ENCODE data around the gene SGPP2. TPM values are rescaled to one million over a fixed set of nuclear protein-coding genes. Genes with fewer than 3 reads are reported as not detected.

SGPP2 gene
- polyA plus RNA-seq, 2 of the 4 experiments (the other 2 are of a cell fraction), result 0.10 to 0.26 TPM

DNA sequence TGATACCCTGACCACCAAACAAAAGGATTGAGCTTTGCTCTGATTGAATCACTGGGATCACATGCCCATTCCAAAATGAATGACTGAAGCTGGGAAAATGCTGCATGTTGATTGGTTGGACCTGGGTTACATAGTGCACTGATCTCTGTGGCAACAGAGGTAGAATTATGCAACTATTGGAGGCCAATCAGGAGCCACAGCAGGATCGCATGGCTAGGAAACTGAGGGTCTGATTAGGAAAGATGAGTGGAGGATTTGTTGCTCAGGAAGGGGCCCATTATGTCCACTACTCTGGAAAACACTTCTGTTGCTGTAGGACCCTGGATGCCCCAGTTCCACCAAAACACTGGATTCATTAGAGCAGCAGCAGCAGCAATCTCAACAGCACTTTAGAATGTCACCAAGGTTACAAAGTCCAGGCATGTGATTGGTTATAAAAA, 25.9 kb upstream of the SGPP2 start:
- H3K4me2 ChIP-seq, result no peak overlapping the region
- H3K4me3 ChIP-seq, result no peak overlapping the region
- ChIA-PET CTCF (no interaction called here), POLR2A (no interaction called here)
- no peak overlapping the region for H3K27ac ChIP-seq
- WGBS (ENCODE audit: missing lambda C conversion rate), result 87% methylated on average over 1 of the region's 1 CpG
- FAIRE-seq, result no peak
- no peaks in the 10 kb centered on the region for H3K9me3 ChIP-seq
- no peaks in the 10 kb centered on the region for H3K4me1 ChIP-seq
- no peak for ATAC-seq
- TF ChIP-seq, protein P1, sequence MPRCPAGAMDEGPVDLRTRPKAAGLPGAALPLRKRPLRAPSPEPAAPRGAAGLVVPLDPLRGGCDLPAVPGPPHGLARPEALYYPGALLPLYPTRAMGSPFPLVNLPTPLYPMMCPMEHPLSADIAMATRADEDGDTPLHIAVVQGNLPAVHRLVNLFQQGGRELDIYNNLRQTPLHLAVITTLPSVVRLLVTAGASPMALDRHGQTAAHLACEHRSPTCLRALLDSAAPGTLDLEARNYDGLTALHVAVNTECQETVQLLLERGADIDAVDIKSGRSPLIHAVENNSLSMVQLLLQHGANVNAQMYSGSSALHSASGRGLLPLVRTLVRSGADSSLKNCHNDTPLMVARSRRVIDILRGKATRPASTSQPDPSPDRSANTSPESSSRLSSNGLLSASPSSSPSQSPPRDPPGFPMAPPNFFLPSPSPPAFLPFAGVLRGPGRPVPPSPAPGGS (IDR thresholded peaks at IDR 0.05), result no peak
- TF ChIP-seq POLR2AphosphoS2 (conservative IDR thresholded peaks at IDR 0.05; ENCODE audit: low read length), result no peak
- TF ChIP-seq, protein P2, sequence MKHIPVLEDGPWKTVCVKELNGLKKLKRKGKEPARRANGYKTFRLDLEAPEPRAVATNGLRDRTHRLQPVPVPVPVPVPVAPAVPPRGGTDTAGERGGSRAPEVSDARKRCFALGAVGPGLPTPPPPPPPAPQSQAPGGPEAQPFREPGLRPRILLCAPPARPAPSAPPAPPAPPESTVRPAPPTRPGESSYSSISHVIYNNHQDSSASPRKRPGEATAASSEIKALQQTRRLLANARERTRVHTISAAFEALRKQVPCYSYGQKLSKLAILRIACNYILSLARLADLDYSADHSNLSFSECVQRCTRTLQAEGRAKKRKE (CRISPR knock-in tag; IDR thresholded peaks at IDR 0.05; ENCODE audit: low read depth), result no peak
- TF ChIP-seq BHLHE40 (IDR thresholded peaks at IDR 0.05; ENCODE audit: low read depth, low read length), result no peak
- TF ChIP-seq NR3C1 (IDR thresholded peaks at IDR 0.05), result no peak
- no peak for TF ChIP-seq ZFP36 (IDR thresholded peaks at IDR 0.05; ENCODE audit: borderline replicate concordance, partially characterized antibody)
- TF ChIP-seq MAZ (IDR thresholded peaks at IDR 0.05; ENCODE audit: borderline replicate concordance, low read depth, low read length), result no peak
- TF ChIP-seq, protein P3, sequence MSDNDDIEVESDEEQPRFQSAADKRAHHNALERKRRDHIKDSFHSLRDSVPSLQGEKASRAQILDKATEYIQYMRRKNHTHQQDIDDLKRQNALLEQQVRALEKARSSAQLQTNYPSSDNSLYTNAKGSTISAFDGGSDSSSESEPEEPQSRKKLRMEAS (IDR thresholded peaks at IDR 0.05), result no peak
- TF ChIP-seq JUN (IDR thresholded peaks at IDR 0.05), result no peak
- TF ChIP-seq RFX5 (IDR thresholded peaks at IDR 0.05), result no peak
- no peak for TF ChIP-seq HOXB5 (CRISPR knock-in tag; IDR thresholded peaks at IDR 0.05)
- no peak for TF ChIP-seq ZC3H11A (IDR thresholded peaks at IDR 0.05)
- no peak for TF ChIP-seq RAD21 (conservative IDR thresholded peaks at IDR 0.05 in 1 of 2, IDR thresholded peaks at IDR 0.05 in 1 of 2)
- TF ChIP-seq NFE2L2 (conservative IDR thresholded peaks at IDR 0.05; ENCODE audit: low read length), result no peak
- no peak for DNase-seq (ENCODE audit: low read depth in 1 of 2, low spot score in 1 of 2)

DNA sequence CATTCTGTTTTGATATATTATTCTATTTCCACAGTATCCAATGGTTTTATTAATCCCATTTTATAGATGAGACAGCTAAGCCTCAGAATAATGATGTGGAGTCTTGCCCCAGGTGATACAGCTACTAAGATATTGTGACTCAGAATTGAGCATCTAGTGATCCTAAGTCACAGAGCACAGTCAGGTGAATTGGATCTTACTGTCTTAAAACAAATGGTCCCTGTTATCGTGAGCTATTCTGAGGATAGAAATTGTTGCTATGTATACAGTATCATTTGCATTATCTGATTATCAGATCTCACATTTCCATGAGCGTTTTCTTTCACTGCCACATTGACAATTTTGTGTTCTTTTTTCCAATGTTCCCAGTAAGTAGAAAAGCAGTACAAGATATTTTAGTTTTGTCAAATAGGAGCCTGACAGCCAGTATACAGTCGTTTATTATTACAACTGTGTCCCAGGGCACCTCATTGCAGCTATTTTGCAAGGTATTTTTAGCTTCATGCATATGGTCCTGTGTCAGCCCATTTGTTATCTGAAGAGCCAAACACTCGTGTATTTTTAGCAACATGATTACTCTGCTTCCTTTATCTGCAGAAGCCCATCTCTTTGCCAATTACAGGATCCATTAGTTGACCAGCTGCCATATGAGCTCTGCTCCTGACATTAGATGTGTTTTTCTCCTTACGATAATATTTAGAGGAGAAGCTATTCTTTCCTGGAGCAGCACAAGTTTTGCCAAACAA, 25.1 kb upstream of the SGPP2 start:
- 18% methylated on average over 5 of the region's 5 CpGs for WGBS (ENCODE audit: missing lambda C conversion rate)
- Histone ChIP-seq H3K27ac (no peak overlapping the region), H3K4me2 (no peak overlapping the region), H3K4me1 (no peaks in the 10 kb centered on the region), H3K4me3 (no peak overlapping the region), H3K9me3 (no peaks in the 10 kb centered on the region)
- CTCF ChIA-PET, result no interaction called here
- TF ChIP-seq ZC3H11A (IDR thresholded peaks at IDR 0.05) (no peak), JUNB (IDR thresholded peaks at IDR 0.05) (no peak), SREBF2 (IDR thresholded peaks at IDR 0.05) (no peak), RFX5 (IDR thresholded peaks at IDR 0.05) (no peak), EHF (CRISPR knock-in tag; IDR thresholded peaks at IDR 0.05) (no peak), ZFP36 (IDR thresholded peaks at IDR 0.05; ENCODE audit: borderline replicate concordance, partially characterized antibody) (no peak), HEYL (CRISPR knock-in tag; IDR thresholded peaks at IDR 0.05) (no peak), MAFK (IDR thresholded peaks at IDR 0.05; ENCODE audit: partially characterized antibody) (no peak), POLR2AphosphoS2 (conservative IDR thresholded peaks at IDR 0.05; ENCODE audit: low read length) (no peak), RCOR1 (IDR thresholded peaks at IDR 0.05; ENCODE audit: low read depth, low read length) (no peak), BHLHE40 (IDR thresholded peaks at IDR 0.05; ENCODE audit: low read depth, low read length) (no peak), KDM5A (IDR thresholded peaks at IDR 0.05) (no peak), RARB (CRISPR knock-in tag; IDR thresholded peaks at IDR 0.05) (no peak), TP53 (CRISPR knock-in tag; IDR thresholded peaks at IDR 0.05) (no peak)
- TF ChIP-seq, protein P4, sequence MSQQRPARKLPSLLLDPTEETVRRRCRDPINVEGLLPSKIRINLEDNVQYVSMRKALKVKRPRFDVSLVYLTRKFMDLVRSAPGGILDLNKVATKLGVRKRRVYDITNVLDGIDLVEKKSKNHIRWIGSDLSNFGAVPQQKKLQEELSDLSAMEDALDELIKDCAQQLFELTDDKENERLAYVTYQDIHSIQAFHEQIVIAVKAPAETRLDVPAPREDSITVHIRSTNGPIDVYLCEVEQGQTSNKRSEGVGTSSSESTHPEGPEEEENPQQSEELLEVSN (IDR thresholded peaks at IDR 0.05; ENCODE audit: borderline replicate concordance, low read depth), result no peak
- TF ChIP-seq, protein P5, sequence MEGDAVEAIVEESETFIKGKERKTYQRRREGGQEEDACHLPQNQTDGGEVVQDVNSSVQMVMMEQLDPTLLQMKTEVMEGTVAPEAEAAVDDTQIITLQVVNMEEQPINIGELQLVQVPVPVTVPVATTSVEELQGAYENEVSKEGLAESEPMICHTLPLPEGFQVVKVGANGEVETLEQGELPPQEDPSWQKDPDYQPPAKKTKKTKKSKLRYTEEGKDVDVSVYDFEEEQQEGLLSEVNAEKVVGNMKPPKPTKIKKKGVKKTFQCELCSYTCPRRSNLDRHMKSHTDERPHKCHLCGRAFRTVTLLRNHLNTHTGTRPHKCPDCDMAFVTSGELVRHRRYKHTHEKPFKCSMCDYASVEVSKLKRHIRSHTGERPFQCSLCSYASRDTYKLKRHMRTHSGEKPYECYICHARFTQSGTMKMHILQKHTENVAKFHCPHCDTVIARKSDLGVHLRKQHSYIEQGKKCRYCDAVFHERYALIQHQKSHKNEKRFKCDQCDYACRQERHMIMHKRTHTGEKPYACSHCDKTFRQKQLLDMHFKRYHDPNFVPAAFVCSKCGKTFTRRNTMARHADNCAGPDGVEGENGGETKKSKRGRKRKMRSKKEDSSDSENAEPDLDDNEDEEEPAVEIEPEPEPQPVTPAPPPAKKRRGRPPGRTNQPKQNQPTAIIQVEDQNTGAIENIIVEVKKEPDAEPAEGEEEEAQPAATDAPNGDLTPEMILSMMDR (IDR thresholded peaks at IDR 0.05), result no peak
- TF ChIP-seq, protein P6, sequence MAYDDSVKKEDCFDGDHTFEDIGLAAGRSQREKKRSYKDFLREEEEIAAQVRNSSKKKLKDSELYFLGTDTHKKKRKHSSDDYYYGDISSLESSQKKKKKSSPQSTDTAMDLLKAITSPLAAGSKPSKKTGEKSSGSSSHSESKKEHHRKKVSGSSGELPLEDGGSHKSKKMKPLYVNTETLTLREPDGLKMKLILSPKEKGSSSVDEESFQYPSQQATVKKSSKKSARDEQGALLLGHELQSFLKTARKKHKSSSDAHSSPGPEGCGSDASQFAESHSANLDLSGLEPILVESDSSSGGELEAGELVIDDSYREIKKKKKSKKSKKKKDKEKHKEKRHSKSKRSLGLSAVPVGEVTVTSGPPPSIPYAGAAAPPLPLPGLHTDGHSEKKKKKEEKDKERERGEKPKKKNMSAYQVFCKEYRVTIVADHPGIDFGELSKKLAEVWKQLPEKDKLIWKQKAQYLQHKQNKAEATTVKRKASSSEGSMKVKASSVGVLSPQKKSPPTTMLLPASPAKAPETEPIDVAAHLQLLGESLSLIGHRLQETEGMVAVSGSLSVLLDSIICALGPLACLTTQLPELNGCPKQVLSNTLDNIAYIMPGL (CRISPR knock-in tag; IDR thresholded peaks at IDR 0.05; ENCODE audit: borderline replicate concordance), result no peak
- TF ChIP-seq, protein P7, sequence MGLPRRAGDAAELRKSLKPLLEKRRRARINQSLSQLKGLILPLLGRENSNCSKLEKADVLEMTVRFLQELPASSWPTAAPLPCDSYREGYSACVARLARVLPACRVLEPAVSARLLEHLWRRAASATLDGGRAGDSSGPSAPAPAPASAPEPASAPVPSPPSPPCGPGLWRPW (IDR thresholded peaks at IDR 0.05), result no peak
- TF ChIP-seq, protein P3 (IDR thresholded peaks at IDR 0.05), result no peak
- TF ChIP-seq, protein P8, sequence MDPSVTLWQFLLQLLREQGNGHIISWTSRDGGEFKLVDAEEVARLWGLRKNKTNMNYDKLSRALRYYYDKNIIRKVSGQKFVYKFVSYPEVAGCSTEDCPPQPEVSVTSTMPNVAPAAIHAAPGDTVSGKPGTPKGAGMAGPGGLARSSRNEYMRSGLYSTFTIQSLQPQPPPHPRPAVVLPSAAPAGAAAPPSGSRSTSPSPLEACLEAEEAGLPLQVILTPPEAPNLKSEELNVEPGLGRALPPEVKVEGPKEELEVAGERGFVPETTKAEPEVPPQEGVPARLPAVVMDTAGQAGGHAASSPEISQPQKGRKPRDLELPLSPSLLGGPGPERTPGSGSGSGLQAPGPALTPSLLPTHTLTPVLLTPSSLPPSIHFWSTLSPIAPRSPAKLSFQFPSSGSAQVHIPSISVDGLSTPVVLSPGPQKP (IDR thresholded peaks at IDR 0.05; ENCODE audit: low read depth, low read length), result no peak
- DNase-seq (ENCODE audit: low read depth in 1 of 2, low spot score in 1 of 2) (no peak), ATAC-seq (no peak), FAIRE-seq (no peak)
- POLR2A ChIA-PET, result no interaction called here

Data from A549 (cell line).